Left hindlimb (tissue), 1 donor: ENCODE measurements around the gene CCDC61.

Experiments used
- DNase-seq: peaks from one replicate; pipeline ENCODE4 v3.0.0-alpha.2; 2018

CCDC61 gene

GRCh38 chr19:46016426-46017094, 21.3 kb downstream of the CCDC61 start:
- DNase-seq = peak; percentile 87

GRCh38 chr19:46017095-46017429, 21.8 kb downstream of the CCDC61 start:
- no peak for DNase-seq

- no peak for DNase-seq
Observed at GRCh38 chr19:46017874-46018675, 22.8 kb downstream of the CCDC61 start.

- no peak for DNase-seq
Observed at GRCh38 chr19:46018729-46019251, 23.5 kb downstream of the CCDC61 start.

GRCh38 chr19:46019270-46019669, 24.0 kb downstream of the CCDC61 start:
- DNase-seq = no peak

DNA sequence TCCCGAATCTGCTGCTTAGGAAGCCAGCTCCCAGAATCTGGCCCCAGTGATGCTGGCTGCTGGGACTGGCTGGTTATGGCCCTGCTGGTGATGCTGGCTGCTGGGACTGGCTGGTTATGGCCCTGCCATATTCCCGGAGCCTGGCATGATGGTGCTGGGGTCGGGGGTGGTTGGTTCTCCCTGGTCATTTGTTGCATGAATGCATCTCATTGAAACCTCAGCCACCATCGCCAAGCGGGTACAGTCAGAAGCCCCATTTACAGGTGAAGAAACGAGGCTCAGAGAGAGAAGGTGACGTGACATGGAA, 25.5 kb downstream of the CCDC61 start:
- DNase-seq = no peak

DNA sequence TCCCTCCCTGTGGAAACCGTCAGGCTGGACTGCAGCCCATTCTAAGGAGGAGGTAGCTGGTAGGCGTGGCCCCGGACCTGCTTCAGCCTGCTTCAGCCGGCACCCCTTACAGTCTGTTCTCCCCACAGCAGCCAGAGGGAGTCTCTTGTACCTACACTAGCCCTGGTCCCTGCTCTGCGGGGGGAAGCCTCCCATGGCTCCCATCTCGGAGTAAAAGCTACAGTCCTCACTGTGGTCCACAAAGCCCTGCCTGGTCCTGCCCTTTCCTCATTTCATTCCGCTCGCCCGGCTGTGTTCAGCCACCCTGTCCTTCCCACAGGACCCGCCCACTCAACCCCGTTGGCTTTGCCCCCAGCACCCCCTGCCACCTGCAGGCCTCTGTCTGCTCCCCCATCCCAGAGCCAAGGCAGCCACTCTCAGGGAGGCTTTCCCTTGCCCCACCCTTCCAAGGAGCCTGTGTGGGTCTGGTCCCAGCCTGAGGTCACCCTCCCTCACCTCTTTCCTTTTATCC, 26.3 kb downstream of the CCDC61 start:
- DNase-seq = no peak

DNA sequence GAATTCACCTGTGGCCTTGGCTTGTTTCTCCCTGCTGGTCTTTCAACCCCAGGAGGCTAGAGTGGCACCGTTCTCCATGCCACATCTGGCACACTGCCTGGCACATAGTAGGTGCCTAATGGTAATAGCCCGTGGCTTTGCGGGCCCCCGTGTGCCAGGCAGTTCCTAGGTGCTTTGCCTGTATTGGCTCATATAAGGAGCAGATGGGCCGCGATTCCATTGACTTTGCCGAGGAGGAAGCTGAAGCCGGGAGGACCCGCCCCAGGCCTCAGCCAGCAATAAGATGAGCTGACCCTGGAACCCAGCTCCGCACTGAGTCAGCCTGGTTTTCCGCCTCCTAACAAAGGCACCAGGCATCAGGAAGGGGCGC, 26.8 kb downstream of the CCDC61 start:
- no peak for DNase-seq

DNA sequence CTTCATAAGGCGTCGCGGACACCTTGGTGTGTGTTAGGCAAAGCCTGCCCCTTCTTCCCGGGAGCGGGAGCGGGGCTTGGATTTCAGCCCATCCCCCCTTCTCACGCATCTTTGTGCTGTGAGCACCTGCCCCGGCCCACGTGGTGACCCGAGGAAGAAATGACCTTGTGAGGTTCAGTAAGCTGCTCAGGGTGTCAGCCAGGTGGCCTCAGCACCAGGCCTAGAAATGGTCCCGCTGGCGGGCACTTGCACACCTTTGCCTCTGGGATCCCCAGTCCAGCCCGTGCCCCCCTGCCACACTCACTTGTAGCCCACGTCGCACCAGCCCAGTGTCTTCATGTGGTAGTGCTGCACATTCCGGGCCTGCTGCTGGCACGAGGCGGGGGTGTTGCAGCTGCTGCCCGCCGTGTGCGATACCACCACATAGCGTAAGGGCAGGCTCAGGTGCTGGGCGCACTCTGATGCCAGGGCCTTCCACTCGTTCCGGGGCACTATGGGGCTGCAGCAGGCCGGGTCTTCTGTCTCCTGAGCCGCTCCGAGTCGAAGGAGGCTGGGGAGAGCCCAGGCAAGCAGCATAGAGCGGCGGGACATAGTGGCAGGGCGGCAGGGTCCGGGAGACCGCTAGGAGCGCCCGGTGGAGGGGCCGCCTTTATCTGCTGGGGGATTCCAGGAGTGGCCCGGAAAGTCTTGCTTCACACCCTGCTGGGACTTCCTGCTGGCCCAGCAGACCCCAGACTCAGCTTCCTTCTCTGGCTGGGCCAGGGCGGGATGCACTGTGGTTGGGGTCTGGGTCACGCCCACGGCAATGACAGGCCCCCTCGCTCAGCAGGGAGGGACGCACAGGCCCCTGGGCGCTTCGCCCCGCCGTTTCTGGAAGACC, 27.4 kb downstream of the CCDC61 start, which contains the start of gene PGLYRP1:
Gene PGLYRP1, minus strand, starts transcription at position 623 of the 880 bp plus-strand sequence. Its CDS starts 32 bp downstream, at position 591.
- no peak for DNase-seq

DNA sequence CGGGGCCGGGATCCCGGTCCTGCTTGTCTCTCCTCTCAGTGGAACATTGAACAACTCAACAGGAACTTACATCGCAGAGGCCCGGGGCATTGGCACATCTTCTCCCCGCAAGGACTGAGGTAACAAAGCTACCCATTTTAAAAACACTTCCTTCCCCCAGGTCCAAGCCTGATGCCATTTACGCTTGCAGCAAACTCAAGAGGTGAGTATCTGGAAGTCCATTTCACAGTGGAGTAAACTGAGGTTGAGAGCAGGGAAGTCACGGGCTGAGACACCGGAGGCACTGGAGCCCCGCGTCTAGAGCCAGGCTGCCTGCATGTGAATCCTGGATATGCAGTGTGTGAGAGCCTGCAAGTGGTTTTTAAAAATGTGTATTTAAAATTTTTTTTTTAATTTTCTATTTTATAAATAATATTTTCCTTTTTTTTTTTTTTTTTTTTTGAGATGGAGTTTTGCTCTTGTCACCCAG, 28.1 kb downstream of the CCDC61 start:
- DNase-seq = no peak

GRCh38 chr19:46025835-46026234, 30.6 kb downstream of the CCDC61 start:
- DNase-seq = no peak

DNA sequence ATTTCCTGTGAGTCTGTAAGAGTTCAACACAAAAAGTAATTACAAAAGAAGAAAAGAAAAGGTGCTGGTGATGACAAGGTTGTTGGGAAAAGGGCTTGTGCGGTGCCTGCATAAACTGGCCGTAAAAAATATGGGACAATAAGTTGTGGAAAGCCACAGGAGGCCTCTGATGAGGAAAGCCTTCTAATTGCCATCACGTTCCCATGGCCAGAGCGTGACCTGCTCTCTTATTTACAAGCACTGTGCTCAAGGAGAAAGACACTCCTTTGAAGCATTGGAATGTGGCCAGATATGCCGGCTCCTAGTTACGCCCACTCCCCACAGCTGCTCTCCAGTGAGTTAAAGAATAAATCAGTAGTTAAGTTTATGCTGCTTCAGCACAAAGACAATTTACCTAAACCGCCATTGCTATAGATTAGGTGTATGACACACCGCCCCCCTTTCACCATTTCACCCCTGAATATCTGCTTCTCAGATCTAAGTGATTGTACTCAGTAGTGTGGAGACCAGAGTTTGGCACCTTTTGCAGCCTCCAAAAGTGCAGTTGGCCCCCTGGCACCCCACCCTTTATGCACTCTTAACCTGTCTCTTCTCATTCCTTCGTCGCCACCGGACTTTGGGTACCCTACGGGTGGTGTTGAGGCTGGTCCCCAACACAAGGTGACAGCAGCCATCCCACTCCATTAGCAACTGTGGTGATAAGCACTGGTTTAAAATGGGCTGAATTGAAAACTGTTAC, 35.7 kb downstream of the CCDC61 start:
- no peak for DNase-seq

GRCh38 chr19:46031781-46032596, 36.7 kb downstream of the CCDC61 start:
- DNase-seq = no peak

- no peak for DNase-seq
Observed at GRCh38 chr19:46032597-46033025, 37.3 kb downstream of the CCDC61 start.

GRCh38 chr19:46033401-46033800, 38.1 kb downstream of the CCDC61 start:
- no peak for DNase-seq

GRCh38 chr19:46035546-46035945, 40.3 kb downstream of the CCDC61 start:
- no peak for DNase-seq

DNA sequence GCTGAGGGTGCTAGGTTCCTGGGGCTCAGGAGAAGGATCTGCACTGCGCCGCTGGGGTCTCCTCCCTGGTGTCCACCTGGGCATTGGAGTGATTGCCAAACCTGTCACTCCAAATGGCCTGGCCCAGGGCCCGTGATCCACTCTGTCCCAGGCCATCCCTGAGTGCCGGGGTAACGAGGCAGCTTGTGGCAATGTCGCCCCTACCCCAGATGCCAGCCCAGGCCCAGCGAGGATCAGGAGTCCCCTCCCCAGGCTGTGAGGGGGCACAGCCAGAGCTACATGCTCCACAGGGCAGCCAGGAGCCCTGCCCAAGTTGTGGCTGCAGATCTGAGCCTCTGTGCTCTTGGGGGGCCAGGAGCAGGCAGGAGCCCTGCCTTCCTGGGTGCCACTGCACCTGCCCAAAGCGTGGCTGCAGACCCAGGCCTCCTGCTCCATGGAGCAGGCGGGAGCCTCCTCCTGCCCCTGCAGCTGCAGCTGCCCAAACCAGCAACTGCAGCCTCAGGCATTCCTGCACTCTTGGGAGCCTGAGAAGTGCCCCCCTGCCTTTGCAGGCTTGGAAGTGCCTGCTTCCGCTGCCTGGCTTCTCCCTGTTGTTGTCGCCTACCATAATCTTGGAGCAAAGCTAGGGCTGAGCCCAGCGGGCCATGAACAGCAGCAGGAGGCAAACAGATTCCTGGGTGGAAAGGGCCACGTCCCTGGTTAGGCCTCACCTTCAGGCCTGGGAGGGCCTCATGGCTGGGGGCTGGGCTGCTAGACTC, 40.9 kb downstream of the CCDC61 start:
- DNase-seq = no peak

- DNase-seq = no peak
Observed at GRCh38 chr19:46036744-46037128, 41.5 kb downstream of the CCDC61 start.

DNA sequence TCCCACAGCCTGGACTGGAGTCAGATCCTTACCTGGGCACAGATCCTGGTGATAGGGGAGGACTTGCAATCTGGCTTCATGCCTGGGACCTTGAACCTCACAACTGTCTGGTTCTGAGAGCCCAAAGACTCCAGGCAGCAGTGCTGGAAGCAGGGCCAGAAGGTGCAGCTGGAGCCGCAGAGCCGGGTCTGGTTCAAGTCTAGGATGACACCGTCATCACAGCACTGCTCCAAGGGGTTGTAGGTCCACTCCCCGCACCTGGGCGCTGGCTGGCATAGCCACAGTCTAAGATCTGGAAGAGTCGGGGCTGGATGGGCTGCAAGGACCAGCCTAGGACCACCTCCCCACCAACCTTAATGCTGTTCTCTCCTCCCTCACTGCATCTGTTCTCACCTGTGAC, 44.9 kb downstream of the CCDC61 start:
- no peak for DNase-seq

DNA sequence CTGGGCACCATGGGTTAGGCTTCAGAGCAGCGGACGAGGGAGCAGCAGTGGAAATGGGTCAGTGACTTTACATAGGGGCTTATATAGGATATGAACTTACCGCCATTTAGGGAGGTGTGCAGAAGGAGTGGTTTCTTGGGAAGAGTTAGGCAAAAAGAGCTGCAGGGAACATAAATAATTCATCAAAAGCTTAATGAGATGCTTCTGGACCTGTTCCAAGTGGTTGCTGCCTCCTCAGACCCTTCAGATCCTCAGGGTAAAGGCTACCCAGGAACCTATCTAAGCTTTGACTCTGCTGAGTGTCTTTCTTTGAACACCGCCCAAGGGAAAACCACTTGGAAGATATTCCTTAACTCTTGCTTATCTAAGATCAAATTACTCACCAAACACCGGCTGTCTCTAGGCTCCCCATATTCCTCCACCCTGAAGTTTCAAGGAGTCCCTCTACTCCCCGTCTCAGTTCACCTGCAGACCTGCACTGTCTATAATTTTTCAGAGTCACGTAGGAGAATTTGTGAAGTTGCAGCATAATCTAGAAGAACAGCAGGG, 45.8 kb downstream of the CCDC61 start, which contains the start of gene IGFL4:
Gene IGFL4, minus strand, starts transcription at position 51 of the 549 bp plus-strand sequence. Its CDS starts 40 bp downstream, at position 11.
- DNase-seq = no peak
